NCI-H2029 (cell line): ENCODE results near the gene PACS1.
"Not testable (repeated sequence)": the region's sequence is repeated elsewhere in the genome, so short reads cannot be mapped to it uniquely, and the experiment has no call there.

ENCODE experiments used
- DNase-seq: peaks from one replicate; lab custom pipeline; 2025; lab: John Stamatoyannopoulos, UW

The PACS1 gene

GRCh38 chr11:66069715-66070603 lies at the start of gene PACS1:
Gene PACS1 (plus strand): TSS chr11:66070272. CDS start chr11:66070487, 215 bp downstream.
- DNase-seq = peak; percentile 28

- DNase-seq = no peak
These were observed 49.3 kb upstream of the PACS1 start for GRCh38 chr11:66020618-66021357.

- DNase-seq = peak; percentile 39
These were observed 47.5 kb upstream of the PACS1 start for GRCh38 chr11:66022401-66023185.

- not testable (repeated sequence) for DNase-seq
These were observed 47.0 kb upstream of the PACS1 start for GRCh38 chr11:66023186-66023440.

GRCh38 chr11:66026017-66026529 lies 44.0 kb upstream of the PACS1 start, which contains the start of gene CATSPER1:
Gene CATSPER1 (minus strand): TSS chr11:66026479. CDS start chr11:66026379, 100 bp downstream.
- no peak for DNase-seq

- no peak for DNase-seq
These were observed 36.9 kb upstream of the PACS1 start for GRCh38 chr11:66032957-66033735.

- DNase-seq = no peak
These were observed 34.3 kb upstream of the PACS1 start for GRCh38 chr11:66035653-66036333.

GRCh38 chr11:66036334-66036710 lies 33.8 kb upstream of the PACS1 start:
- no peak for DNase-seq

- no peak for DNase-seq
These were observed 32.7 kb upstream of the PACS1 start for GRCh38 chr11:66037327-66037726.

- no peak for DNase-seq
These were observed 30.3 kb upstream of the PACS1 start for GRCh38 chr11:66039765-66040164.

- no peak for DNase-seq
These were observed 27.7 kb upstream of the PACS1 start for GRCh38 chr11:66042227-66042995.

- DNase-seq = no peak
These were observed 26.8 kb upstream of the PACS1 start for GRCh38 chr11:66042996-66043906.

- DNase-seq = no peak
These were observed 25.3 kb upstream of the PACS1 start for GRCh38 chr11:66044757-66045156.

GRCh38 chr11:66045177-66045639 lies 24.9 kb upstream of the PACS1 start:
- DNase-seq = peak; percentile 61

GRCh38 chr11:66046901-66047300 lies 23.2 kb upstream of the PACS1 start:
- DNase-seq = no peak

GRCh38 chr11:66047541-66048365 lies 22.3 kb upstream of the PACS1 start:
- DNase-seq = no peak

GRCh38 chr11:66048547-66049323 lies 21.3 kb upstream of the PACS1 start, which contains the start of gene GAL3ST3:
Gene GAL3ST3 (minus strand): TSS chr11:66049161. CDS start chr11:66045415, 3,746 bp downstream.
- DNase-seq = no peak
